Panc1 (cell line): Measurements from ENCODE around the gene STAU1. TPM values are rescaled to one million over a fixed set of nuclear protein-coding genes. Genes with fewer than 3 reads are reported as not detected.
"Not testable (repeated sequence)": the region's sequence is repeated elsewhere in the genome, so short reads cannot be mapped to it uniquely, and the experiment has no call there.

Source experiments
- ATAC-seq: fragments of 200-7000 bp; cut with Tn5 transposase; 2 replicates; pipeline ENCODE4 v1.9.1; 2020; ENCODE audit warnings: mild to moderate bottlenecking, moderate library complexity
- BruUV-seq: library from RNA; stranded (reverse); fragments of 400-500 nt; replicated peaks from 2 replicates; lab custom pipeline; 2021; lab: Mats Ljungman, UMichigan
- CTCF ChIA-PET: fragments of 300-600 bp; sonication (Branson Sonifier 250); formaldehyde crosslinking; loops from one replicate; lab custom pipeline; 2022; ENCODE audit warnings: antibody characterized with exemption; lab: Charles Lee
- POLR2A ChIA-PET: fragments of 300-600 bp; sonication (Branson Sonifier 250); formaldehyde crosslinking; loops from one replicate; lab custom pipeline; 2022; ENCODE audit warnings: antibody characterized with exemption; lab: Charles Lee
- DNase-seq: peaks from one replicate; pipeline ENCODE4 v3.0.0-alpha.2; 2010; ENCODE audit warnings: low read depth, low spot score
- H3K27ac ChIP-seq: 2 replicates; pipeline ENCODE4 v1.5.1; 2011; ENCODE audit warnings: mild to moderate bottlenecking, low read length, inconsistent platforms
- H3K27me3 ChIP-seq: fragments of 200-500 bp; sonication (Bioruptor generic); 2 replicates; pipeline ENCODE4 v1.6.0; 2014; ENCODE audit warnings: low read length, inconsistent platforms; ENCODE audit not compliant: control insufficient read depth, insufficient read depth
- H3K36me3 ChIP-seq: fragments of 200-500 bp; sonication (Bioruptor generic); 2 replicates; pipeline ENCODE4 v1.5.1; 2014; ENCODE audit warnings: inconsistent platforms, mild to moderate bottlenecking, low read length, moderate library complexity; ENCODE audit not compliant: control insufficient read depth, insufficient read depth
- H3K4me1 ChIP-seq: 2 replicates; pipeline ENCODE4 v1.5.1; 2011; ENCODE audit warnings: inconsistent platforms, mild to moderate bottlenecking, low read length, moderate library complexity; ENCODE audit not compliant: control insufficient read depth, insufficient read depth
- H3K4me3 ChIP-seq, 2 experiments: 2 replicates each; pipeline ENCODE4 v1.5.1; 2011 to 2012; ENCODE audit warnings: low read depth in 2 of 2, low read length in 2 of 2, mild to moderate bottlenecking in 2 of 2, inconsistent platforms in 1 of 2, moderate library complexity in 1 of 2
- H3K9me3 ChIP-seq: fragments of 200-500 bp; sonication (Bioruptor generic); 2 replicates; pipeline ENCODE4 v1.5.1; 2014; ENCODE audit warnings: low read depth, mild to moderate bottlenecking, inconsistent platforms, low read length, moderate library complexity; ENCODE audit not compliant: control insufficient read depth, insufficient read depth
- CTCF ChIP-seq: fragments of 450-650 bp; IDR thresholded peaks from 2 replicates; pipeline ENCODE4 v1.5.1; 2017; ENCODE audit warnings: mild to moderate bottlenecking
- POLR2AphosphoS5 ChIP-seq: IDR thresholded peaks from 2 replicates; pipeline ENCODE4 v1.6.1; 2012; ENCODE audit warnings: mild to moderate bottlenecking, low read depth, low read length, moderate library complexity
- REST ChIP-seq, 2 experiments: IDR thresholded peaks; 2 replicates each; pipeline ENCODE4 v1.6.1; 2011 to 2012; ENCODE audit warnings: low read depth in 2 of 2, control low read depth in 1 of 2, low read length in 1 of 2, mild to moderate bottlenecking in 1 of 2, moderate library complexity in 1 of 2; ENCODE audit not compliant: insufficient read depth in 1 of 2
- SIN3A ChIP-seq: IDR thresholded peaks from 2 replicates; pipeline ENCODE4 v1.6.1; 2012; ENCODE audit warnings: low read depth, mild to moderate bottlenecking, low read length, moderate library complexity, borderline replicate concordance; ENCODE audit not compliant: insufficient read depth
- TCF7L2 ChIP-seq: IDR thresholded peaks from 2 replicates; pipeline ENCODE4 v1.6.1; 2011; ENCODE audit warnings: mild to moderate bottlenecking, low read depth, low read length, inconsistent platforms
- in situ Hi-C: cut with HindIII; loops from 2 replicates; pipeline ENCODE4 v1.10.0; 2016; ENCODE audit warnings: low sequenced_read_pairs, low pct_unique_long_range_greater_than_20kb
- intact Hi-C: fragments of 100-400 bp; cut with micrococcal nuclease; formaldehyde crosslinking; loops from one replicate; pipeline ENCODE4 v1.10.0; 2022; ENCODE audit not compliant: unreplicated experiment
- total RNA-seq: library from RNA; stranded (reverse); gene quantifications from one replicate; pipeline ENCODE4 v1.2.1, GENCODE V29; 2021; ENCODE audit not compliant: unreplicated experiment

The STAU1 gene
- total RNA-seq, 1 experiment from 2014 or later, result 103 TPM

GRCh38 chr20:49199729-49200293, 11.7 kb upstream of the STAU1 start:
- no TSS peak for BruUV-seq
- CTCF ChIA-PET, result no interaction called here

GRCh38 chr20:49192944-49193518, 4.9 kb upstream of the STAU1 start:
- H3K4me3 ChIP-seq, BruUV-seq, H3K36me3 ChIP-seq, ATAC-seq, intact Hi-C loops, DNase-seq, POLR2A ChIA-PET, in situ Hi-C loops, H3K4me1 ChIP-seq, CTCF ChIA-PET, H3K9me3 ChIP-seq, H3K27me3 ChIP-seq, H3K27ac ChIP-seq: not testable (repeated sequence)

More at GRCh38 chr20:49199729-49200293, 11.7 kb upstream of the STAU1 start:
- Histone ChIP-seq H3K9me3 (no peaks in the 10 kb centered on the region), H3K4me3 (no peak overlapping the region), H3K36me3 (no peaks in the 10 kb centered on the region), H3K27me3 (no peaks in the 10 kb centered on the region), H3K4me1 (no peaks in the 10 kb centered on the region), H3K27ac (no peak overlapping the region)
- ATAC-seq (no peak), DNase-seq (no peak)
- intact Hi-C loops (no loop called here), in situ Hi-C loops (no loop called here)
- POLR2A ChIA-PET, result interaction anchor here (0.7 kb wide), 1 partner anchor 20 kb away, joined by 3 read pairs; no protein-coding TSS in a partner anchor
- no peak for TF ChIP-seq SIN3A
- no peak for TF ChIP-seq POLR2AphosphoS5

- ChIA-PET CTCF (no interaction called here), POLR2A (interaction anchor here (0.6 to 0.7 kb wide), 3 partner anchors 8 to 825 kb away, joined by 5 to 13 read pairs (median 7); no protein-coding TSS in a partner anchor)
- H3K27me3 ChIP-seq, result no peaks in the 10 kb centered on the region
- intact Hi-C loops (no loop called here), in situ Hi-C loops (loop anchor here (10.0 kb wide), 1 partner anchor 53 kb away; no protein-coding TSS in a partner anchor)
- H3K4me1 ChIP-seq, result peaks cover 20% of the 10 kb centered on the region
- ATAC-seq (peak; percentile 9; the same call in 1 of the 2 replicates), DNase-seq (no peak)
- no TSS peak for BruUV-seq
- peak overlapping the region; percentile 81 for H3K27ac ChIP-seq
- no peaks in the 10 kb centered on the region for H3K9me3 ChIP-seq
- H3K4me3 ChIP-seq, result peak overlapping the region; percentile 88 to 93
- TF ChIP-seq TCF7L2 (no peak), POLR2AphosphoS5 (no peak), SIN3A (no peak), CTCF (no peak), REST (IDR thresholded peaks at IDR 0.05; ENCODE audit: insufficient read depth in 1 of 2, low read depth in 2 of 2, low read length in 1 of 2) (no peak)
- no peaks in the 10 kb centered on the region; the same call in none of the 2 replicates for H3K36me3 ChIP-seq
Measured at GRCh38 chr20:49187330-49187850, 744 bp downstream of the STAU1 start.
